Activated CD8-positive, alpha-beta memory T cell treated with anti-CD3 and anti-CD28 coated beads for 4 hours (primary cell): Measurements from ENCODE around the gene IFT172.
A peak's percentile ranks its signal among the peaks of the same experiment; 100 is the strongest.
"Not testable (repeated sequence)": the region's sequence is repeated elsewhere in the genome, so short reads cannot be mapped to it uniquely, and the experiment has no call there.

Experiments used
- DNase-seq, 2 donors: peaks; one replicate each; pipeline ENCODE4 v3.0.0-alpha.2; 2020; ENCODE audit warnings: low read depth in 2 of 2

Gene IFT172, protein sequence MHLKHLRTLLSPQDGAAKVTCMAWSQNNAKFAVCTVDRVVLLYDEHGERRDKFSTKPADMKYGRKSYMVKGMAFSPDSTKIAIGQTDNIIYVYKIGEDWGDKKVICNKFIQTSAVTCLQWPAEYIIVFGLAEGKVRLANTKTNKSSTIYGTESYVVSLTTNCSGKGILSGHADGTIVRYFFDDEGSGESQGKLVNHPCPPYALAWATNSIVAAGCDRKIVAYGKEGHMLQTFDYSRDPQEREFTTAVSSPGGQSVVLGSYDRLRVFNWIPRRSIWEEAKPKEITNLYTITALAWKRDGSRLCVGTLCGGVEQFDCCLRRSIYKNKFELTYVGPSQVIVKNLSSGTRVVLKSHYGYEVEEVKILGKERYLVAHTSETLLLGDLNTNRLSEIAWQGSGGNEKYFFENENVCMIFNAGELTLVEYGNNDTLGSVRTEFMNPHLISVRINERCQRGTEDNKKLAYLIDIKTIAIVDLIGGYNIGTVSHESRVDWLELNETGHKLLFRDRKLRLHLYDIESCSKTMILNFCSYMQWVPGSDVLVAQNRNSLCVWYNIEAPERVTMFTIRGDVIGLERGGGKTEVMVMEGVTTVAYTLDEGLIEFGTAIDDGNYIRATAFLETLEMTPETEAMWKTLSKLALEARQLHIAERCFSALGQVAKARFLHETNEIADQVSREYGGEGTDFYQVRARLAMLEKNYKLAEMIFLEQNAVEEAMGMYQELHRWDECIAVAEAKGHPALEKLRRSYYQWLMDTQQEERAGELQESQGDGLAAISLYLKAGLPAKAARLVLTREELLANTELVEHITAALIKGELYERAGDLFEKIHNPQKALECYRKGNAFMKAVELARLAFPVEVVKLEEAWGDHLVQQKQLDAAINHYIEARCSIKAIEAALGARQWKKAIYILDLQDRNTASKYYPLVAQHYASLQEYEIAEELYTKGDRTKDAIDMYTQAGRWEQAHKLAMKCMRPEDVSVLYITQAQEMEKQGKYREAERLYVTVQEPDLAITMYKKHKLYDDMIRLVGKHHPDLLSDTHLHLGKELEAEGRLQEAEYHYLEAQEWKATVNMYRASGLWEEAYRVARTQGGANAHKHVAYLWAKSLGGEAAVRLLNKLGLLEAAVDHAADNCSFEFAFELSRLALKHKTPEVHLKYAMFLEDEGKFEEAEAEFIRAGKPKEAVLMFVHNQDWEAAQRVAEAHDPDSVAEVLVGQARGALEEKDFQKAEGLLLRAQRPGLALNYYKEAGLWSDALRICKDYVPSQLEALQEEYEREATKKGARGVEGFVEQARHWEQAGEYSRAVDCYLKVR (N-terminal part only)

DNA sequence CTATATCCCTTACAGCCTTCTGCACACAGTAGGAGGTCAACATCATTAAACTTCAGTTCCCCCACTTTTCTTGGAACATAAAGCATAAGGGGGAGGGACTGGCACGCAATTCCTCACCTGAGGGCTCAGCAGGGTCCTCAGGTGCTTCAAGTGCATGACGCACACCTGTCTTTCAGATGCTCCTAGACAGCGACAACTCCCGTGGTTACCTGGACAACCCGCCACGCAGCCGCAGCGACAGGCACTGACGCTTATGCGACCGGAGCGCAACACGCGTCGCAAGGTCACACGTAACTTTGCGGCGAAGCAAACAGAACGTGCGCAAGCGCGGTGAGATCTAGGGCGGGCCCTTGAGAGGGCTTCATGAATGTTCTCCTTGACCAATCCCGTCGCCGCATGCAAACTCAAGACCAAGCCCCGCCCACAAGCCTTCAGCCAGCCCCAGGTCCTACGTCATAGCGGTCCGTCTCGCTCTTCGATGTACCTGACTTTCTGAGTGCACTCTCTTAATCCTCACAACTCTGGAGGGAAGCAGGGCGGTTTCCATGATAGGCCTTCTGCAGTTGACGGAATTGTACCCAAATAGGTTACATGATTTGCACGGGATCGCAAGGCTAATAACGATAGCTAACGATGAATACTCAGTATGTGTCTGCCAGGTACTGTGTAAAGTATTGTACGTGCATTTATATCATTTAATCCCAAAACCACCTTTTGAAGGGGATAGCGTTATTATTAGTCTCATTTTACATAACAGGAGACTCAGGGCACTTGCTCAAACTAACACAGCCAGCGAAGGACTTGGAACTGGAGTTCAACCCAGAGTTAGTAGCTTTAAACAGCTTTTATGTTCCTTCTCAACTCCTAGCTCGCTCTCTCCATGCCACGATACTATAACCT lies at the start of gene IFT172:
TSS of gene IFT172 (minus strand) at position 246 of the 900 bp plus-strand sequence. CDS start at position 156, 90 bp downstream.
- peak; percentile 96 to 99 for DNase-seq

DNA sequence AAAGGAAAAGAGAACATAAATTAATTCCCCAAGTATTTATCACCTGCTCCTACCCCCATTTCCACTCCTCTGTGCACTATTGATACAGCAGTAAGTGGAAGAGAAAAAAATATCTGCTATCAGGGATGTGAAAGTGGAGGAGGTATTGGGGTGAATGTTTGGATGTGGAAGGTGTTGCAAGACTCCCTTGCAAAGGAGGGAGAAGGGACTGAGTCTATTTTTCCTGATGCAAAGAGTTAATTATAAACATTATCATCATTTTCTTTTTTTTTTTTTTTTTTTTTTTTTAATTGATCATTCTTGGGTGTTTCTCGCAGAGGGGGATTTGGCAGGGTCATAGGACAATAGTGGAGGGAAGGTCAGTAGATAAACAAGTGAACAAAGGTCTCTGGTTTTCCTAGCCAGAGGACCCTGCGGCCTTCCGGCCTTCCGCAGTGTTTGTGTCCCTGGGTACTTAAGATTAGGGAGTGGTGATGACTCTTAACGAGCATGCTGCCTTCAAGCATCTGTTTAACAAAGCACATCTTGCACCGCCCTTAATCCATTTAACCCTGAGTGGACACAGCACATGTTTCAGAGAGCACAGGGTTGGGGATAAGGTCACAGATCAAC lies 49.4 kb upstream of the IFT172 start:
- not testable (repeated sequence) for DNase-seq

GRCh38 chr2:27537287-27537686 lies 47.7 kb upstream of the IFT172 start:
- DNase-seq = no peak

DNA sequence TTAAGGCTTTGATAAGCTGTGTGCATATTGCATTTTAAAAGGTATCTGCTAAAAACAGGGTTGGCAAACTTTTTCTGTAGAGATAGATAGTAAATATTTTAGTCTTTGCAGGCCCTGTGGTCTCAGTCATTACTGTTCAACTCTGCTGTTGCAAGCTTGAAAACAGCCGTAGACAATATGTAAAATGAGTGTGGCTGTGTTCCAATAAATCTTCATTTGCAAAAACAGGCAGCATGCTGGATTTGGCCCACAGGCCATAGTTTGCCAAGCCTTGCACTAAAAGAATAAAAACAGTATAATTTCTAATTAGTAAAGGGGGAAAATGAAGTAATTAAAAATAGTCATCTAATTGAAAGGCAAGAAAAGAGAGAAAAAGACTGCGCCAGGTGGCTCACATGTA lies 42.4 kb upstream of the IFT172 start:
- no peak for DNase-seq

GRCh38 chr2:27527182-27527581 lies 37.6 kb upstream of the IFT172 start:
- DNase-seq = no peak

DNA sequence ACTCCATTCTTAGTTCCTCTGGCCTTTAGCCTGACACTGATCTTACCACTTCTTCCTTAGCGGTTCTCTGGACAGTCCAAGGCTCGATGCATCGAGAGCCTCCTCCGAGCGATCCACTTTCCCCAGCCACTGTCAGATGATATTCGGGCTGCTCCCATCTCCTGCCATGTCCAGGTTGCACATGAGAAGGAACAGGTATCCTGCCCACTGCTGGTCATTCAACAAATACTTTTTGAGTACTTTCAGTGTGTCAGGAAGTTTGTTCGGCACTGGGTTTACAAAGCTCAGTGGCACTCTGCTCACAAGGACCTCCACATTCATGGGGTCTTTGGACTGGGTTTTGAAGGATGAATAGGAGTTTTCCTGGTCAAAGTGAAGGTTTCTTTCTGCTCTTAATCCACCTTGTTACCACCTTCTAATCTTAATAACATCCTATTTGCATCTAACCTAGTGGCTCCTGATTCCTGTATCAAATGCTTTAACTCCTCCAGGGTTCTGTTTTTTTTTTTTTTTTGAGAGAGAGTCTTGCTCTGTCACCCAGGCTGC lies 32.9 kb upstream of the IFT172 start:
- no peak for DNase-seq

- DNase-seq = no peak
Observed at GRCh38 chr2:27520316-27520715, 30.8 kb upstream of the IFT172 start.

DNA sequence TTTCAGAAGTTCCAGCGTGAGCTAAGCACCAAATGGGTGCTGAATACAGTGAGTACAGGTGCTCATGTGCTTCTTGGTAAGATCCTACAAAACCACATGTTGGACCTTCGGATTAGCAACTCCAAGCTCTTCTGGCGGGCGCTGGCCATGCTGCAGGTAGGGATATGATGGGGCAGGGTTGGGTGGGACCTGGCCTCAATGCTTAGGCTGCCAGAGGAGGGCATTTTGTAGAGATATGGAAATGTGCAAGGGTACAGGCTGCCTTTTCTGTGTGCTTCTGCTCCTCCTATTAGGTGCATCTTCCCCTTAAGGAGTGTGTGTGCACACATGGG lies 29.2 kb upstream of the IFT172 start:
- DNase-seq = no peak

DNA sequence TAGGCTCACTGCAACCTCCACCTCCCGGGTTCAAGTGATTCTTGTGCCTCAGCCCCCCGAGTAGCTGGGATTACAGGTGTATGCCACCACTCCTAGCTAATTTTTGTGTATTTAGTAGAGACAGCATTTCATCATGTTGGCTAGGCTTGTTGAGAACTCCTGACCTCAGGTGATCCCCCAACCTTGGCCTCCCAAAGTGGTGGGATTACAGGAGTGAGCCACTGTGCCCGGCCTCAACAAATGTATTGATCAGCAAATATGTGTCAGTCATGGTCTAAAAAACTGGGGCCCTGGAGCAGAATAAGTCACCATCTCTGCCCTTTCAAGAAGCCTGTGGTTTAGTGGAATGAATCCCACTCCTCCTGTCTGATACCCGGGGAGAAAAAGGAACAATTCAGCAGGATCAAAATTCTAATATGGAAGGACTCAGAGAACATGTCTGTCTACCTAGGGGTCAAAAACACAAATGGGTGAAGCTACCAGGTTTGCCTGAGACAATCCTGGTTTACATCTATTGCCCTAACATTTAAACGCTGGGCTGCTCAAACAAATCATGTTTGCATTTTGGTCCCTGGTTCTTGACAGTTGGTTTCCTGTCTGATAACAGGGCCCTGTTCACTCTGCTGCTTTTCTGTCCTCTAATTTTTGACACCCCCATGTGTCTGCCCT lies 28.7 kb upstream of the IFT172 start:
- no peak for DNase-seq

DNA sequence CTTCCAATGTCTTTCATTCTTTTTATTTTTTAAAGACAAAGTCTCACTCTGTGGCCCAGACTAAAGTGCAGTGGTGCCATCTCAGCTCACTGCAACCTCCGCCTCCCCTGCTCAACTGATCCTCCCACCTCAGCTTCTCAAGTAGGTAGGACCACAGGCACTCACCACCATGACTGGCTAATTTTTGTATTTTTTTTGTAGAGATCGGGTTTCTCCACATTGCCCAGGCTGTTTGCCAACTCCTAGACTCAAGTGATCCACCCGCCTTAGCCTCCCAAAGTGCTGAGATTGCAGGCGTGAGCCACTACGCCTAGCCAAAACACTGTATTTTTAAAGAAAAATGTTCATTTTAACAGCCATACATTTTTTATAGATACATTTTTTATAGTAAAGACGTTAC lies 19.8 kb upstream of the IFT172 start:
- no peak for DNase-seq

DNA sequence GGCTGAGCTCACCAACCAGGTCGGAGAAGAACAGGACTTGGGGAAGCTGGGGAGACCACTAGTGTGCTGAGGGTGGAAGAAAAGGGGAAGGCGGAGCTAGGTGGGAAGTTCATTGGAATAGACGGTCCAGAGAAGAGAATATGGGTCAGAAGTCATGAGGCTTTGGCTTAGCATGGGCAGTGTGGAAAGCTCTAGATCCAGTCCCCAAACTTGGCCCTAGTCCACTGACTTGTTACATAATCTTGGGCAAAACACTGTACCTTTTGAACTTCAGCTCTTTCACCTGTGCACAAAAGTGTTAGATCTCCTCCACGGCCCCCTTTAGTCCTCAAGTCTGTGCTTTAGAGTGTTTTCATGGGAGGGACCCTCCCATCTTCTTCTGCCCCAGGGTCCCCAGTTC lies 17.8 kb upstream of the IFT172 start:
- no peak for DNase-seq

DNA sequence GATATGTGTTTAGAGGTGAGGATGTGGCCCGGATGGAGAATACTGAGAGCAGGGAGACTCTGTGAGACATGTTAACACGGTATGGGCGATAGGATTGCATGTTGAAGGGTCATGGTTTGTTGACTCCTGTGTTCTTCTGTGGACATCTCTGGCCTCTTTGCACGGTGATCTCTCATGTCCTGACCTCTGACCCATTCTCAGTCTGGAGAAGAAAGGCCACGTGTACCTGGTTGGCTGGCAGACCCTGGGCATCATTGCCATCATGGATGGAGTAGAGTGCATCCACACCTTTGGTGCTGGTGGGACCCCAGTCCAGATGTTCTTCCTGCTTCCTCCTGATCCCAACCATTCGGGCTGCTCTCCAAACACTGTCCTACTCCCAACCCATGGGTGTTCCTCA lies 17.0 kb upstream of the IFT172 start:
- DNase-seq = no peak

- no peak for DNase-seq
Observed at GRCh38 chr2:27502142-27502541, 12.6 kb upstream of the IFT172 start.

DNA sequence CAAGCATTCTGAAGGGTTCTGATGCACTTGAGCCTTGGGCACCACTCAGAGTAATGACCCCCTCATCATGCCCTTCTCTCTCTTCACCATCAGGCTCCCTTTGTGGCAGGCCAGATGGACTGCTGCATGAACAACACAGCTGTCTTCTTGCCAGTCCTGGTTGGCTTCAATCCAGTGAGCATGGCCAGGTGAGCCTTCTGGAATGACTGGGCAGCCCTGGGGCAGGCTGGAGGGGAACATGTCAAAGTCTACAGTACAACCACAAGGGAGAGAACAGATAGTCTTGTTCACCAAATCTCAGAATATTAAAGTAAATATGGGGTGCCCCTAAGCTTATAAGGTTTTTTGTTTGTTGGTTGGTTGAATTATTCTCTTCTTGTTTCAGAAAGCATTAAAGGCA lies 11.5 kb upstream of the IFT172 start:
- DNase-seq = no peak

DNA sequence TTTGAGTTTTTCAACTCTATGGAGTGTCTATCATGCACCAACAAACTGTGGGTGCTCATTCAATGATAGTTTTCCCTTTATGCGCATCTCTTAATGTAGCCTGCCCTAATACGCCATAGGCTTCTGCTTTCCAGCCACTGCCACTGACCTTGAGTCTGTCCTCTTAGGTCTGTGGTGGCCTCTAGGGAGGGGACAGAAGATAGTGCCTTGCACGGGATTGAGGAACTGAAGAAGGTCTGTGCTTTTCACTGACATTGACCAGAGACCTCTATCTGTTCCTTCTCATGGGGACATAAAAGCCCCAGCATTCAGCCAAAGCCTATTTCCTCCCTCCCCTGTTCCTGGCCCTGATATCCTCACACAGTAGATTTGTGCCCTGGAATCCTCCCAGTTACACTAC lies 9.4 kb upstream of the IFT172 start:
- no peak for DNase-seq

DNA sequence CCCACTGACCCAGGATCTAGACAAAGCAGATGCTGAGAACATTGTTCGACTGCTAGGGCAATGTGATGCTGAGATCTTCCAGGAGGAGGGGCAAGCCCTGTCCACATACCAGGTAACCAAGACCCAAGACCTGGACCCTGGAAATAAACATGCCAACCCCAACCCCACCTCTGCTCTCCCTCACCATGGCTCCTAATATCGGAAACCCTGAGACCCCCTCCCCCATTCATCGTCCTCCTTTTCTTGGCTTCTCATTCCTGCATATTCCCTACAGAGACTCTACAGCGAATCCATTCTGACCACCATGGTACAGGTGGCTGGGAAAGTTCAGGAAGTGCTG lies 7.7 kb upstream of the IFT172 start:
- no peak for DNase-seq

DNA sequence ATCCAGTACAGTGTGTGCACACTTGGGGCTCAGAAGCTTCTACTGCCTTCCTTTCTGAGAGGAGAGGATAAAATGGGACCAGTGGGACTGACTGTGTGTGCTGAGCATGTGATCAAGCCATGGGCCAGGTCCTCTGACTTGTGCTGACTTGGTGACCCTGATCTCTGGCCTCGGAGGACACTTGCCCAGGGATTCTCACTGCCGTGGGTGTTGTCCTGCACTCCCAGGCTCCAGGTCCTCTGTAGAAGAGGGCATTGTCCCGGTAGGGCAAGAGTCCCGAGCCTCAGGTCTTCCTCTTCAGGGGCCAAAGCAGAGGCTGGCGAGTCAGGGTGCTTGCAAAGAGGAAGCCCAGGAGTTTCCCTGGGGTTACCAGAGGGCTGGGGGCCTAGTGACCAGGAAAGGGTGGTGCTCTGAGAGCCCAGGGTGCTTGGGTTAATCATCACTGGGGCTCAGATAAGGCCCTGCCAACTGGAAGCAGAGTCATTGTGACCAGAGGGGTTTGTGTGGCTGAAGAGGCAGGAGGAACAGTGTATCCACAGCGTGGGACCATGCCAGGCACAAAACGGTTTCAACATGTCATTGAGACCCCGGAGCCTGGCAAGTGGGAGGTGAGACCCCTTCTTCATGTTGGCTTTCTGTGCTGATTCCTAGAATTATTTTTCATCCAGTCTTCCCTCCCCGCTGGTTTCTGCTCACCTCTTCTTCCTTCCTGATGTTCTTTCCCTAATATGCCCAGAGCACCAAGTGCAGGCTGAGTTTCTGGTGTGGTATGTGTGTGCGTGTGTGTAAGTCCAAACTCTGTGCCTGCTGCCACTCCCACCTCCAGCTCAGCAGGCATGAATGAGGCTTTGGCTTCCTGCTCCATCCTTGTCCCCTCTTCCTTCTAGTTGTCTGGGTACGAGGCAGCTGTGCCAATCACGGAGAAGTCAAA lies 7.1 kb upstream of the IFT172 start, which contains the start of gene GCKR:
TSS of gene GCKR (plus strand) at position 483 of the 931 bp plus-strand sequence. CDS start at position 549, 66 bp downstream.
- DNase-seq = no peak

DNA sequence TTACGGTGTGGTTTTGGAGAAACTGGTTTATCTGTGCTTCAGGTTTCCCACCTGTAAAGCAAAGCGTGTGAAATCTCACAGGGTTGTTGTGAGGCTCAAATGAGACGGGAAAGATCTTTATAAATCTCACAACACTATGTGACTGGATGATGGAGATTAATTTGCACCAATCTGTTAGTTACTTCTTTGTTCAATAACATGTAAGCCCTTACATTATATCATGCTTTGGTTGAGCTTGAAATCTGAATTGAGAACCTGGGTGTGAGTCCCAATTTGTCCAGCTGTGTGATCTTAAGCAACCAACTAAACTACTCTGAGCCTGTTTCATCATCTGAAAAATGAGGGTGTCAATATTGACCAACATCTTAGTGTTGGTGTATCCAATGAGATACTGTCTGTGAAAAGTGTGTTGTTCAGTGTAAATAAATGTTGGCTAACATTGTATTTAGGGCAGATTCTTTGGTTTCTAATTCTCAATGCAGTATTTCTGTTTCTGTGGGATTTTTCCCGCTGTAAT lies 6.4 kb upstream of the IFT172 start:
- no peak for DNase-seq
